ENCODE measurements around the gene OPTC.

Gene OPTC

DNA sequence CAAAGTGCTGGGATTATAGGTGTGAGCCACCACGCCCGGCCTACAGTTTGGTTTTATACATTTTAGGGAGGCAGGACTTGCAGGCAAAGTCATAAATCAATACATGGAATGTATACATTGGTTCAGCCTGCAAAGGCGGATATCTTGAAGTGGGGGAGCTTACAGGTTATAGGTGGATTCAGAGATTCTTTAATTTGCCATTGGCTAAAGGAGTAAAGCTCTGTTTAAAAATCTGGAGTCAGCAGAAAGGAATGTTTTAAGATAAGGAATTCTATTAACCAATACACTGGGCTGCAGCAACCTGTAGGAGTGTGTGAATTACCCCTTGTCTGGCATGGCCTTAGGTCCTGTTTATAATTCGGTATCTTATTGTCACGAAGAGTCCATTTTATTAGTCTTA lies 57.6 kb downstream of the OPTC start:
- Histone ChIP-seq H3K9ac (no peak overlapping the region), H3K79me2 (no peaks in the 10 kb centered on the region), H3K4me2 (ENCODE audit: low read length) (no peak overlapping the region), H3K4me3 (ENCODE audit: low read depth, low read length) (no peak overlapping the region), H2AFZ (no peak overlapping the region), H3K36me3 (ENCODE audit: control insufficient read depth, insufficient read depth, low read length) (no peaks in the 10 kb centered on the region), H3K4me1 (no peaks in the 10 kb centered on the region), H3K27ac (no peak overlapping the region), H3K9me3 (ENCODE audit: control insufficient read depth, low read length) (no peaks in the 10 kb centered on the region), H3K27me3 (ENCODE audit: control insufficient read depth, insufficient read depth, low read length) (no peaks in the 10 kb centered on the region)
- no peak for TF ChIP-seq CTCF (IDR thresholded peaks at IDR 0.05)

DNA sequence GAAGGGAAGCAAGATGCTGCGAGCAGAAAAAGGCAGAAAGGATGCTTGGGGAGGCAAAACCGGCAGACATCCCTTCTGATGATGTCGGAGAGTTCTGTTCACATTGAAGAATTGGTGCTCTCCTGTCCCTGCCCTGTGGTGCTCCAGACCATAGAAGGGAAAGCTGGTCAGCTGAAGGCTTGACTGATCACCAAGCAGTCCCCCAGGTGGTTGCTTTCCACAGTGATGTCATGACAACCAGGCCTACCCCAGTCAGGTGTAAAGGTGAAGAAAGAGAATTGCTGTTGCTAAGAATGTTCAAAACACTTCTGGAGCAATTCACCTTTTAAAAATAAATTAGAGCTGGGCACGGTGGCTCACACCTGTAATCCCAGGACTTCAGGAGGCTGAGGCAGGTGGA lies 59.5 kb downstream of the OPTC start:
- Histone ChIP-seq H3K27ac (no peak overlapping the region), H3K4me2 (ENCODE audit: low read length) (no peak overlapping the region), H2AFZ (no peak overlapping the region), H3K9me3 (ENCODE audit: control insufficient read depth, low read length) (no peaks in the 10 kb centered on the region), H3K9ac (no peak overlapping the region), H3K4me1 (no peaks in the 10 kb centered on the region), H3K4me3 (ENCODE audit: low read depth, low read length) (no peak overlapping the region), H3K27me3 (ENCODE audit: control insufficient read depth, insufficient read depth, low read length) (no peaks in the 10 kb centered on the region), H3K79me2 (no peaks in the 10 kb centered on the region), H3K36me3 (ENCODE audit: control insufficient read depth, insufficient read depth, low read length) (no peaks in the 10 kb centered on the region)
- no peak for TF ChIP-seq CTCF (IDR thresholded peaks at IDR 0.05)

DNA sequence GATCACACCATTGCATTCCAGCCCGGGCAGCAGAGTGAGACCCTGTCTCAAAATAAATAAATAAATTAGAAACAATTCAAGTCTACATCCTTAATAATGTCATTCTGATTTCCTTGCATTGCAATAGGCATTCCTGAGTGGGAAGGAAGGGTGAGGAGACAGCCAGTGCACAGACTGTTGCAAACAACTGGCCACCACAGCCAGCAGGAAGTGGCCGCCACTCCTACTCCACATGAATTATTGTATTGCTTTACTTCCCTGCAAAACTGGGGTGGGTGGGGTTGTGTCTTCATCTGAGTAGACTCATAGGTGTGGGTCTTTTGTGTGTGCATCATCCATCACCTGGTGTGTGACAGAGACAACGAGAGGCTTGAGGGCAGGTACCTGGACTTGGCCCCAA lies 60.1 kb downstream of the OPTC start:
- Histone ChIP-seq H3K9me3 (ENCODE audit: control insufficient read depth, low read length) (no peaks in the 10 kb centered on the region), H3K4me3 (ENCODE audit: low read depth, low read length) (no peak overlapping the region), H3K9ac (no peak overlapping the region), H3K4me2 (ENCODE audit: low read length) (no peak overlapping the region), H3K27ac (no peak overlapping the region), H3K27me3 (ENCODE audit: control insufficient read depth, insufficient read depth, low read length) (no peaks in the 10 kb centered on the region), H3K4me1 (no peaks in the 10 kb centered on the region), H3K36me3 (ENCODE audit: control insufficient read depth, insufficient read depth, low read length) (no peaks in the 10 kb centered on the region), H3K79me2 (no peaks in the 10 kb centered on the region), H2AFZ (no peak overlapping the region)
- no peak for TF ChIP-seq CTCF (IDR thresholded peaks at IDR 0.05)

DNA sequence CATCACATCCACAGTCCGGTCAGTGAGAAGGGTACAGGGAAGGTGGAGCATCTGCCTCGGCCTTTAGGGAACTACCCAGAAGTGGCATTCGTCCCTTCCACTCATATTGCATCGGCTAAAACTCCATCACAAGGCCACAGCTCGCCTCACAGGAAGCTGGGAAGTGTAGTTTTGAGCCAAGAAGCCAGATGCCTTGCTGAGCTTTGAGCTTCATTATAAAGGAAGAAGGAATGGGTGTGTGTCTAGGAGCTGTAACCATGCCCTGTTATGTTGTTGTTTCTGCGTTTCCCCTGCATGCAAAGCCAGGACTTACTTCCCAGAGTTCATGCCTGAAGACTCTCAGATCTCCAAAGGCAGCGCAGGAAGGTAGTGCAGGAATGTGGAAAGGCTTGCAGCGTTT lies 61.1 kb downstream of the OPTC start:
- Histone ChIP-seq H3K9ac (no peak overlapping the region), H3K27me3 (ENCODE audit: control insufficient read depth, insufficient read depth, low read length) (no peaks in the 10 kb centered on the region), H3K4me3 (ENCODE audit: low read depth, low read length) (no peak overlapping the region), H2AFZ (no peak overlapping the region), H3K36me3 (ENCODE audit: control insufficient read depth, insufficient read depth, low read length) (no peaks in the 10 kb centered on the region), H3K27ac (no peak overlapping the region), H3K79me2 (no peaks in the 10 kb centered on the region), H3K4me2 (ENCODE audit: low read length) (no peak overlapping the region), H3K4me1 (no peaks in the 10 kb centered on the region), H3K9me3 (ENCODE audit: control insufficient read depth, low read length) (no peaks in the 10 kb centered on the region)
- no peak for TF ChIP-seq CTCF (IDR thresholded peaks at IDR 0.05)

DNA sequence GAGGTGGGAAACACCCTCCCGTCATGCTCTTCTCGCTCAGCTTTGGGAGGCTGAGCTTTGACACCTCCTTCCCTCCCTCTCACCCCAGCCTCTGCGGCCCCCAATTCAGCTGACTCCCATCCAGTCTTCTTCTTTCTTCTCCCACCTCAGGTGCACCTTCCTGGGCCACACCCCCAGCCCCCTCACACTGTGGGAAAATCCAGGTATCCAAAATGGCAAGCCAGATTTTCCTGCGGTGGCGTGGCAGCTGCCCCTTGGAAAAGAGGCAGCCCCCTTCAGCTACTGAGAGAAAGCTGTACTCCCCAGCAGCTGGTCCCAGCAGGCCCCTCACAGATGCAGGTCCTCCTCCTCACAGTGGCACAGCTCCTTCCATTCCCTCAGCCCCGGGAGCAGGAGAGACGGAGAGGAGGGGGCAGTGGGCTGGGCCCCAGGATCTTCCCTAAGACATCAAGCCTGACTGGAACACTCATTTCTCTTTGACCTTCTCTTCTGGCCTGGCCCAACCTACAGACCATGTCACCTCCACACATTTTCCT lies 61.6 kb downstream of the OPTC start:
- TF ChIP-seq CTCF (IDR thresholded peaks at IDR 0.05): no peak
- H3K9ac ChIP-seq: no peak overlapping the region
- H3K36me3 ChIP-seq (ENCODE audit: control insufficient read depth, insufficient read depth, low read length): no peaks in the 10 kb centered on the region
- H3K79me2 ChIP-seq: no peaks in the 10 kb centered on the region
- no peak overlapping the region for H3K27ac ChIP-seq
- H3K4me1 ChIP-seq: no peaks in the 10 kb centered on the region
- H3K4me3 ChIP-seq (ENCODE audit: low read depth, low read length): no peak overlapping the region
- no peak overlapping the region for H2AFZ ChIP-seq
- no peaks in the 10 kb centered on the region for H3K9me3 ChIP-seq (ENCODE audit: control insufficient read depth, low read length)
- H3K27me3 ChIP-seq (ENCODE audit: control insufficient read depth, insufficient read depth, low read length): no peaks in the 10 kb centered on the region
- no peak overlapping the region for H3K4me2 ChIP-seq (ENCODE audit: low read length)
